ENCODE measurements around the gene EPHB2. TPM values are rescaled to one million over a fixed set of nuclear protein-coding genes. Genes with fewer than 3 reads are reported as not detected.

Gene EPHB2
- total RNA-seq, 4 donors from 2014 or later = 7.2 to 12.6 (median 9.1) TPM

- Histone ChIP-seq H3K4me1 (no peaks in the 10 kb centered on the region), H3K36me3 (peaks cover 0 to 61% (median 0%) of the 10 kb centered on the region in 3 donors), H3K4me3 (no peak overlapping the region), H3K27ac (no peak overlapping the region), H3K9me3 (no peaks in the 10 kb centered on the region), H3K27me3 (no peaks in the 10 kb centered on the region)
- 83 to 93% methylated on average over 3 of the region's 3 CpGs for WGBS, 2 donors
- TF ChIP-seq EP300 (IDR thresholded peaks at IDR 0.05) (no peak), POLR2A (IDR thresholded peaks at IDR 0.05) (no peak)
- TF ChIP-seq, protein P1, sequence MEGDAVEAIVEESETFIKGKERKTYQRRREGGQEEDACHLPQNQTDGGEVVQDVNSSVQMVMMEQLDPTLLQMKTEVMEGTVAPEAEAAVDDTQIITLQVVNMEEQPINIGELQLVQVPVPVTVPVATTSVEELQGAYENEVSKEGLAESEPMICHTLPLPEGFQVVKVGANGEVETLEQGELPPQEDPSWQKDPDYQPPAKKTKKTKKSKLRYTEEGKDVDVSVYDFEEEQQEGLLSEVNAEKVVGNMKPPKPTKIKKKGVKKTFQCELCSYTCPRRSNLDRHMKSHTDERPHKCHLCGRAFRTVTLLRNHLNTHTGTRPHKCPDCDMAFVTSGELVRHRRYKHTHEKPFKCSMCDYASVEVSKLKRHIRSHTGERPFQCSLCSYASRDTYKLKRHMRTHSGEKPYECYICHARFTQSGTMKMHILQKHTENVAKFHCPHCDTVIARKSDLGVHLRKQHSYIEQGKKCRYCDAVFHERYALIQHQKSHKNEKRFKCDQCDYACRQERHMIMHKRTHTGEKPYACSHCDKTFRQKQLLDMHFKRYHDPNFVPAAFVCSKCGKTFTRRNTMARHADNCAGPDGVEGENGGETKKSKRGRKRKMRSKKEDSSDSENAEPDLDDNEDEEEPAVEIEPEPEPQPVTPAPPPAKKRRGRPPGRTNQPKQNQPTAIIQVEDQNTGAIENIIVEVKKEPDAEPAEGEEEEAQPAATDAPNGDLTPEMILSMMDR (IDR thresholded peaks at IDR 0.05) = no peak
- no peak for DNase-seq (ENCODE audit: low spot score in 2 of 2)
Observed at GRCh38 chr1:22907528-22907927, 196.9 kb downstream of the EPHB2 start.

DNA sequence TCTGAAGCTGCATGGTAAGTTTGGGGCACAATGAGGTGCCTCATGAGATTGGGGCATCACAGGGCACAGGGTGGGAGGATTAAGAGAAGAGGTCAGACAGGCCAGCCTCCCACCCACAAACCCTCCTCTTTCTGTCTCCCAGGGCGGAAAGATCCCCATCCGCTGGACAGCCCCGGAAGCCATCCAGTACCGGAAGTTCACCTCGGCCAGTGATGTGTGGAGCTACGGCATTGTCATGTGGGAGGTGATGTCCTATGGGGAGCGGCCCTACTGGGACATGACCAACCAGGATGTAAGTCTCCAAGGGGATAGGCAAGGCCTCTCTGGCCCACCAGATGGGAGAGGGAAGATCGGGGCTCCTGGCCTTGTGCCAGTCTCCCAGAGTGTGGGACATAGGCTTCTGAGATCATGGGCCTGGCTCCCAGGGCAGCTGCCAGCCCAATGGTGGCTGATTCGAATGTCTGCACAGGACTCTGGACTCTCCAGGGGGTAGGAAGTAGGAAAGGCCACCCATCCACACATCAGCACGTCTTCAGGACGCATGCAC lies 198.3 kb downstream of the EPHB2 start:
- no peaks in the 10 kb centered on the region for H3K9me3 ChIP-seq
- H3K27ac ChIP-seq = no peak overlapping the region
- H3K4me3 ChIP-seq = no peak overlapping the region
- H3K4me1 ChIP-seq = peaks cover 0 to 6% (median 0%) of the 10 kb centered on the region in 4 donors
- WGBS, 2 donors = 90 to 92% methylated on average over 10 to 11 of the region's 11 CpGs
- TF ChIP-seq EP300 (IDR thresholded peaks at IDR 0.05) = no peak
- TF ChIP-seq, protein P1 (IDR thresholded peaks at IDR 0.05) = no peak
- no peak for TF ChIP-seq POLR2A (IDR thresholded peaks at IDR 0.05)
- peaks cover 0 to 70% (median 0%) of the 10 kb centered on the region in 3 donors for H3K36me3 ChIP-seq
- H3K27me3 ChIP-seq = no peaks in the 10 kb centered on the region
- no peak for DNase-seq (ENCODE audit: low spot score in 2 of 2)

- Histone ChIP-seq H3K36me3 (peaks cover 0 to 70% (median 0%) of the 10 kb centered on the region in 3 donors), H3K27ac (no peak overlapping the region), H3K4me1 (peaks cover 0 to 7% (median 0%) of the 10 kb centered on the region in 4 donors), H3K4me3 (no peak overlapping the region), H3K9me3 (no peaks in the 10 kb centered on the region), H3K27me3 (no peaks in the 10 kb centered on the region)
- TF ChIP-seq EP300 (IDR thresholded peaks at IDR 0.05) = no peak
- TF ChIP-seq, protein P1 (IDR thresholded peaks at IDR 0.05) = no peak
- no peak for TF ChIP-seq POLR2A (IDR thresholded peaks at IDR 0.05)
- no peak for DNase-seq (ENCODE audit: low spot score in 2 of 2)
- WGBS, 2 donors = 89 to 95% methylated on average over 13 of the region's 13 CpGs
Observed at GRCh38 chr1:22910286-22910685, 199.6 kb downstream of the EPHB2 start.

GRCh38 chr1:22910986-22911651 lies 200.5 kb downstream of the EPHB2 start:
- Histone ChIP-seq H3K9me3 (no peaks in the 10 kb centered on the region), H3K27ac (no peak overlapping the region), H3K4me3 (no peak overlapping the region), H3K4me1 (peaks cover 0 to 7% (median 0%) of the 10 kb centered on the region in 4 donors), H3K27me3 (no peaks in the 10 kb centered on the region), H3K36me3 (peaks cover 0 to 64% (median 0%) of the 10 kb centered on the region in 3 donors)
- TF ChIP-seq POLR2A (IDR thresholded peaks at IDR 0.05) = no peak
- TF ChIP-seq EP300 (IDR thresholded peaks at IDR 0.05) = no peak
- TF ChIP-seq, protein P1 (IDR thresholded peaks at IDR 0.05) = no peak
- no peak for DNase-seq (ENCODE audit: low spot score in 2 of 2)
- WGBS, 2 donors = 93% methylated on average over 5 of the region's 5 CpGs

DNA sequence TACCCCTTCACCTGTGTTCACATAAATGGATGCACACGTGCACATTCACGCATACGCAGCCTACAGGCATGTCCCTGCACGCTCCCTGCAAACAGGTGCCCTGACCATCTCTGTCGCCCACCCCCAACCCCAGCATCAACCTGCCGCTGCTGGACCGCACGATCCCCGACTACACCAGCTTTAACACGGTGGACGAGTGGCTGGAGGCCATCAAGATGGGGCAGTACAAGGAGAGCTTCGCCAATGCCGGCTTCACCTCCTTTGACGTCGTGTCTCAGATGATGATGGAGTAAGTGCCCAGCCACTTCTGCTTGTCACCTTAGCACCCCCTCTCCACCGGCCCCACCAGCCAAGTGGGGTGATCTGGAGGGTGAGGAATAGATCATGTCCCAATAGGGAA lies 201.7 kb downstream of the EPHB2 start:
- no peak overlapping the region for H3K27ac ChIP-seq
- H3K4me1 ChIP-seq = peaks cover 0 to 7% (median 0%) of the 10 kb centered on the region in 4 donors
- H3K4me3 ChIP-seq = no peak overlapping the region
- H3K27me3 ChIP-seq = no peaks in the 10 kb centered on the region
- peaks cover 0 to 54% (median 0%) of the 10 kb centered on the region in 3 donors for H3K36me3 ChIP-seq
- H3K9me3 ChIP-seq = no peaks in the 10 kb centered on the region
- WGBS, 2 donors = 92 to 94% methylated on average over 16 of the region's 16 CpGs
- TF ChIP-seq EP300 (IDR thresholded peaks at IDR 0.05) = no peak
- no peak for TF ChIP-seq POLR2A (IDR thresholded peaks at IDR 0.05)
- TF ChIP-seq, protein P1 (IDR thresholded peaks at IDR 0.05) = no peak
- no peak for DNase-seq (ENCODE audit: low spot score in 2 of 2)
